SKM-1 (cell line): ENCODE data around the gene FBLN7.

ENCODE experiments used
- DNase-seq: peaks from one replicate; lab custom pipeline; 2025; ENCODE audit not compliant: unreplicated experiment; lab: John Stamatoyannopoulos, UW

Gene FBLN7

GRCh38 chr2:112140899-112141625, 2.9 kb downstream of the FBLN7 start:
- DNase-seq, result no peak

GRCh38 chr2:112141626-112142007, 3.4 kb downstream of the FBLN7 start:
- DNase-seq, result no peak

GRCh38 chr2:112142525-112143078, 4.4 kb downstream of the FBLN7 start:
- DNase-seq, result no peak

GRCh38 chr2:112143150-112143549, 5.0 kb downstream of the FBLN7 start:
- no peak for DNase-seq

- DNase-seq, result no peak
These were observed 6.8 kb downstream of the FBLN7 start for GRCh38 chr2:112144966-112145365.

GRCh38 chr2:112147382-112148168, 9.4 kb downstream of the FBLN7 start:
- no peak for DNase-seq

GRCh38 chr2:112148477-112148876, 10.3 kb downstream of the FBLN7 start:
- no peak for DNase-seq

- no peak for DNase-seq
These were observed 11.0 kb downstream of the FBLN7 start for GRCh38 chr2:112149194-112149593.

- DNase-seq, result no peak
These were observed 11.8 kb downstream of the FBLN7 start for GRCh38 chr2:112149866-112150435.

- no peak for DNase-seq
These were observed 12.3 kb downstream of the FBLN7 start for GRCh38 chr2:112150447-112150846.

- DNase-seq, result no peak
These were observed 12.7 kb downstream of the FBLN7 start for GRCh38 chr2:112150851-112151250.

- no peak for DNase-seq
These were observed 13.1 kb downstream of the FBLN7 start for GRCh38 chr2:112151271-112151670.

- no peak for DNase-seq
These were observed 13.7 kb downstream of the FBLN7 start for GRCh38 chr2:112151701-112152440.

GRCh38 chr2:112152476-112153178, 14.4 kb downstream of the FBLN7 start:
- no peak for DNase-seq

GRCh38 chr2:112153179-112153490, 14.9 kb downstream of the FBLN7 start:
- DNase-seq, result no peak

- DNase-seq, result no peak
These were observed 15.3 kb downstream of the FBLN7 start for GRCh38 chr2:112153501-112153900.

- no peak for DNase-seq
These were observed 16.3 kb downstream of the FBLN7 start for GRCh38 chr2:112154246-112155117.

GRCh38 chr2:112155331-112156151, 17.4 kb downstream of the FBLN7 start:
- DNase-seq, result no peak
